OCI-LY7 (cell line): ENCODE results near the gene ZBTB9. TPM values are rescaled to one million over a fixed set of nuclear protein-coding genes. Genes with fewer than 3 reads are reported as not detected.

Source experiments
- BruUV-seq: library from RNA; stranded (reverse); fragments of 400-500 nt; replicated peaks from 2 replicates; lab custom pipeline; 2021; lab: Mats Ljungman, UMichigan
- CTCF ChIA-PET: fragments of 300-600 bp; sonication (Branson Sonifier 250); formaldehyde crosslinking; loops from one replicate; lab custom pipeline; 2022; ENCODE audit warnings: antibody characterized with exemption; ENCODE audit not compliant: unreplicated experiment; lab: Charles Lee
- POLR2A ChIA-PET: fragments of 300-600 bp; sonication (Branson Sonifier 250); formaldehyde crosslinking; loops from one replicate; lab custom pipeline; 2022; ENCODE audit warnings: antibody characterized with exemption; lab: Charles Lee
- DNase-seq: peaks from one replicate; pipeline ENCODE4 v3.0.0-alpha.2; 2015; ENCODE audit warnings: low spot score
- H2AFZ ChIP-seq: fragments of 200-600 bp; sonication (generic), shearing (Covaris generic); 2 replicates; pipeline ENCODE4 v1.6.1; 2014; ENCODE audit warnings: mild to moderate bottlenecking, antibody characterized with exemption, low read length, moderate library complexity
- H3K27ac ChIP-seq: fragments of 200-600 bp; sonication (generic); 2 replicates; pipeline ENCODE4 v1.5.1; 2014; ENCODE audit warnings: mixed run types, low read depth, mild to moderate bottlenecking, moderate library complexity, low read length, inconsistent platforms; ENCODE audit not compliant: poor library complexity, severe bottlenecking
- H3K36me3 ChIP-seq: fragments of 200-600 bp; sonication (generic); 2 replicates; pipeline ENCODE4 v1.6.1; 2014; ENCODE audit warnings: mild to moderate bottlenecking, antibody characterized with exemption, low read length, moderate library complexity, mixed read lengths; ENCODE audit not compliant: insufficient read depth
- H3K4me1 ChIP-seq: fragments of 200-600 bp; sonication (generic); 2 replicates; pipeline ENCODE4 v1.5.1; 2014; ENCODE audit warnings: mild to moderate bottlenecking, low read length; ENCODE audit not compliant: insufficient read depth, poor library complexity, severe bottlenecking
- H3K4me2 ChIP-seq: fragments of 200-600 bp; sonication (generic); 2 replicates; pipeline ENCODE4 v1.6.1; 2014; ENCODE audit warnings: mild to moderate bottlenecking, low read length
- H3K4me3 ChIP-seq: fragments of 200-600 bp; sonication (generic); 2 replicates; pipeline ENCODE4 v1.5.1; 2014; ENCODE audit warnings: mild to moderate bottlenecking, low read depth, low read length; ENCODE audit not compliant: poor library complexity, severe bottlenecking
- H3K79me2 ChIP-seq: fragments of 200-600 bp; sonication (generic); 2 replicates; pipeline ENCODE4 v1.6.1; 2016; ENCODE audit warnings: low read depth, mild to moderate bottlenecking, low read length, moderate library complexity, mixed read lengths; ENCODE audit not compliant: insufficient read depth
- H3K9me2 ChIP-seq: fragments of 200-600 bp; sonication (generic); 2 replicates; pipeline ENCODE4 v1.6.1; 2016; ENCODE audit warnings: mild to moderate bottlenecking, low read length, mixed read lengths; ENCODE audit not compliant: insufficient read depth
- H3K9me3 ChIP-seq: fragments of 200-600 bp; sonication (generic); 2 replicates; pipeline ENCODE4 v1.6.1; 2014; ENCODE audit warnings: mild to moderate bottlenecking, mixed run types, low read length, mixed read lengths
- H4K20me1 ChIP-seq: fragments of 200-600 bp; sonication (generic); 2 replicates; pipeline ENCODE4 v1.6.1; 2014; ENCODE audit warnings: mild to moderate bottlenecking, antibody characterized with exemption, low read length, moderate library complexity, mixed read lengths; ENCODE audit not compliant: insufficient read depth
- EZH2phosphoT487 ChIP-seq: fragments of 200-600 bp; sonication (generic); IDR thresholded peaks from 2 replicates; pipeline ENCODE4 v1.6.1; 2018; ENCODE audit warnings: low read depth, borderline replicate concordance, mild to moderate bottlenecking, mixed run types, antibody characterized with exemption, low read length, moderate library complexity, mixed read lengths
- intact Hi-C: fragments of 100-400 bp; cut with micrococcal nuclease; formaldehyde crosslinking; loops from one replicate; pipeline ENCODE4 v1.10.0; 2022; ENCODE audit not compliant: unreplicated experiment
- total RNA-seq, 2 experiments: library from RNA; depleted of rRNA in 1 of 2; stranded (reverse); fragments of >200 nt in 1 of 2; shearing (Covaris generic) in 1 of 2; gene quantifications; 2 replicates each; pipeline ENCODE4 v1.2.3, GENCODE V29; 2014 to 2022
- TF ChIP-seq, protein P1 (sequence below): fragments of 200-600 bp; sonication (generic); conservative IDR thresholded peaks from 2 replicates; pipeline ENCODE4 v1.5.1; 2014; ENCODE audit warnings: mild to moderate bottlenecking, antibody characterized with exemption, low read length, moderate library complexity, mixed read lengths

The ZBTB9 gene
- total RNA-seq, 2 experiments from 2014 or later, result 6.8 to 7.7 TPM

DNA sequence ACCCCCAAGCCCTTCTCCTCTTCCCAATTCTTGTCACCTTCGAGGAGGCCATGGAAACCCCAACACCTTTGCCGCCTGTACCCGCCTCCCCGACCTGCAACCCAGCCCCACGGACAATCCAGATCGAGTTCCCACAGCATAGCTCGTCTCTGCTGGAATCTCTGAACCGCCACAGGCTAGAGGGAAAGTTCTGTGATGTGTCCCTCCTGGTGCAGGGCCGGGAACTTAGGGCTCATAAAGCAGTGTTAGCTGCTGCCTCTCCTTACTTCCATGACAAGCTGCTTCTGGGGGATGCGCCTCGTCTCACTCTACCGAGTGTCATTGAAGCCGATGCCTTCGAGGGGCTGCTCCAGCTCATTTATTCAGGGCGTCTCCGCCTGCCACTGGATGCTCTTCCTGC, 675 bp downstream of the ZBTB9 start:
- Histone ChIP-seq H3K4me2 (peak overlapping the region; percentile 96), H3K4me1 (peaks cover 19% of the 10 kb centered on the region), H3K36me3 (peaks cover 22% of the 10 kb centered on the region), H3K27ac (no peak overlapping the region), H3K9me3 (no peaks in the 10 kb centered on the region), H3K9me2 (no peaks in the 10 kb centered on the region), H4K20me1 (no peaks in the 10 kb centered on the region), H3K4me3 (peak overlapping the region; percentile 77), H3K79me2 (peaks cover 19% of the 10 kb centered on the region; the same call in 1 of the 2 replicates), H2AFZ (no peak overlapping the region; the same call in 1 of the 2 replicates)
- POLR2A ChIA-PET, result interaction anchor here (1.1 to 2.1 kb wide), 3 partner anchors 24 to 351 kb away, joined by 3 to 7 read pairs (median 4); no protein-coding TSS in a partner anchor
- BruUV-seq, result no TSS peak
- DNase-seq, result no peak
- CTCF ChIA-PET, result interaction anchor here (1.8 kb wide), 1 partner anchor 24 kb away, joined by 4 read pairs; no protein-coding TSS in a partner anchor
- TF ChIP-seq, protein P1, sequence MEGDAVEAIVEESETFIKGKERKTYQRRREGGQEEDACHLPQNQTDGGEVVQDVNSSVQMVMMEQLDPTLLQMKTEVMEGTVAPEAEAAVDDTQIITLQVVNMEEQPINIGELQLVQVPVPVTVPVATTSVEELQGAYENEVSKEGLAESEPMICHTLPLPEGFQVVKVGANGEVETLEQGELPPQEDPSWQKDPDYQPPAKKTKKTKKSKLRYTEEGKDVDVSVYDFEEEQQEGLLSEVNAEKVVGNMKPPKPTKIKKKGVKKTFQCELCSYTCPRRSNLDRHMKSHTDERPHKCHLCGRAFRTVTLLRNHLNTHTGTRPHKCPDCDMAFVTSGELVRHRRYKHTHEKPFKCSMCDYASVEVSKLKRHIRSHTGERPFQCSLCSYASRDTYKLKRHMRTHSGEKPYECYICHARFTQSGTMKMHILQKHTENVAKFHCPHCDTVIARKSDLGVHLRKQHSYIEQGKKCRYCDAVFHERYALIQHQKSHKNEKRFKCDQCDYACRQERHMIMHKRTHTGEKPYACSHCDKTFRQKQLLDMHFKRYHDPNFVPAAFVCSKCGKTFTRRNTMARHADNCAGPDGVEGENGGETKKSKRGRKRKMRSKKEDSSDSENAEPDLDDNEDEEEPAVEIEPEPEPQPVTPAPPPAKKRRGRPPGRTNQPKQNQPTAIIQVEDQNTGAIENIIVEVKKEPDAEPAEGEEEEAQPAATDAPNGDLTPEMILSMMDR, result no peak
- no peak for TF ChIP-seq EZH2phosphoT487
- intact Hi-C loops, result loop anchor here (2.0 kb wide), 1 partner anchor 116 kb away; no protein-coding TSS in a partner anchor

DNA sequence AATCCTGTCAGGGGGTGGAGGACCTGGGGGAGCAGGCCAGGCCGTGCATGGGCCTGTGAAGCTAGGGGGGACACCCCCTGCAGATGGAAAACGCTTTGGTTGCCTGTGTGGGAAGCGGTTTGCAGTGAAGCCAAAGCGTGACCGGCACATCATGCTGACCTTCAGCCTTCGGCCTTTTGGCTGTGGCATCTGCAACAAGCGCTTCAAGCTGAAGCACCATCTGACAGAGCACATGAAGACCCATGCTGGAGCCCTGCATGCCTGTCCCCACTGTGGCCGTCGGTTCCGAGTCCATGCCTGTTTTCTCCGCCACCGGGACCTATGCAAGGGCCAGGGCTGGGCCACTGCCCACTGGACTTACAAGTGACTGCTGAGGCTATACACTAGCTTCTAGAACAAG, 1.8 kb downstream of the ZBTB9 start:
- Histone ChIP-seq H4K20me1 (no peaks in the 10 kb centered on the region), H3K9me3 (no peaks in the 10 kb centered on the region), H3K9me2 (no peaks in the 10 kb centered on the region), H3K36me3 (peaks cover 22% of the 10 kb centered on the region), H2AFZ (no peak overlapping the region), H3K79me2 (peaks cover 19% of the 10 kb centered on the region; the same call in 1 of the 2 replicates), H3K27ac (no peak overlapping the region), H3K4me3 (no peak overlapping the region), H3K4me2 (no peak overlapping the region), H3K4me1 (peaks cover 19% of the 10 kb centered on the region)
- no peak for DNase-seq
- POLR2A ChIA-PET, result interaction anchor here (0.6 kb wide), 1 partner anchor 215 kb away, joined by 10 read pairs; no protein-coding TSS in a partner anchor
- CTCF ChIA-PET, result no interaction called here
- intact Hi-C loops, result no loop called here
- no TSS peak for BruUV-seq
- TF ChIP-seq, protein P1, result no peak
- no peak for TF ChIP-seq EZH2phosphoT487

DNA sequence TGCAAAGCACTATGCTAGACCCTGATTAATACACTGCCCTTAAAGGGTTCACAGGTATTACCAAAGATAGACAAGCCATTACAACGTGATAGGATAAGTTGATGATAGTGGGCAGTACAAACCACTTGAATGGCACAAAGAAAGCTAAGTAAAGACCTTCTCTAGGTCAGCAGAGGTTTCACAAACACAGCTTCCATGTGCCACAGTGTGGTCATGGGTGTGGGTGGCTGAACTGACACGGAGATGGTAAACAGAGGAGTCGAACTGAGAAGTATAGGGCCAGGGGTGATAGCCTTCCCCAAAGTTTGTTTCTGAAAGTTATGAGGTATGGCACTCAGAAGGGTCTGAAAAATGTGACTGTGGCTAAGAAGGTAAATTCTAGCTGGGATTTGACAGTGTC, 4.3 kb downstream of the ZBTB9 start:
- Histone ChIP-seq H3K4me3 (no peak overlapping the region), H2AFZ (no peak overlapping the region), H3K79me2 (peaks cover 13% of the 10 kb centered on the region; the same call in 1 of the 2 replicates), H3K4me1 (peaks cover 8% of the 10 kb centered on the region), H3K4me2 (no peak overlapping the region), H4K20me1 (no peaks in the 10 kb centered on the region), H3K27ac (no peak overlapping the region), H3K9me3 (no peaks in the 10 kb centered on the region), H3K9me2 (no peaks in the 10 kb centered on the region), H3K36me3 (peaks cover 18% of the 10 kb centered on the region)
- intact Hi-C loops, result no loop called here
- ChIA-PET CTCF (no interaction called here), POLR2A (no interaction called here)
- BruUV-seq, result no TSS peak
- no peak for DNase-seq
- TF ChIP-seq, protein P1, result no peak
- no peak for TF ChIP-seq EZH2phosphoT487
